NB4 (cell line): Measurements from ENCODE around the gene BBX.

ENCODE experiments used
- DNase-seq: peaks from one replicate; pipeline ENCODE4 v3.0.0; 2010; ENCODE audit warnings: low read depth
- H3K4me3 ChIP-seq: one replicate; pipeline ENCODE4 v1.5.1; 2011; ENCODE audit warnings: mild to moderate bottlenecking, low read depth, low read length, moderate library complexity
- MYC ChIP-seq: IDR thresholded peaks from 2 replicates; pipeline ENCODE4 v1.6.1; 2011; ENCODE audit warnings: low read depth, low read length
- POLR2A ChIP-seq: IDR thresholded peaks from 2 replicates; pipeline ENCODE4 v1.6.1; 2011; ENCODE audit warnings: mild to moderate bottlenecking; ENCODE audit not compliant: insufficient read length; ENCODE audit errors: extremely low read depth
- TF ChIP-seq, protein P1 (sequence below): IDR thresholded peaks from one replicate; pipeline ENCODE4 v1.5.1; 2012; ENCODE audit warnings: low read depth, low read length
- TF ChIP-seq, protein P2 (sequence below): IDR thresholded peaks from 2 replicates; pipeline ENCODE4 v1.6.1; 2011; ENCODE audit warnings: low read depth, low read length

The BBX gene

GRCh38 chr3:107545680-107546120 is 22.9 kb downstream of the BBX start:
- H3K4me3 ChIP-seq, result no peak overlapping the region
- DNase-seq, result no peak
- no peak for TF ChIP-seq MYC
- TF ChIP-seq POLR2A, result no peak
- TF ChIP-seq, protein P1, sequence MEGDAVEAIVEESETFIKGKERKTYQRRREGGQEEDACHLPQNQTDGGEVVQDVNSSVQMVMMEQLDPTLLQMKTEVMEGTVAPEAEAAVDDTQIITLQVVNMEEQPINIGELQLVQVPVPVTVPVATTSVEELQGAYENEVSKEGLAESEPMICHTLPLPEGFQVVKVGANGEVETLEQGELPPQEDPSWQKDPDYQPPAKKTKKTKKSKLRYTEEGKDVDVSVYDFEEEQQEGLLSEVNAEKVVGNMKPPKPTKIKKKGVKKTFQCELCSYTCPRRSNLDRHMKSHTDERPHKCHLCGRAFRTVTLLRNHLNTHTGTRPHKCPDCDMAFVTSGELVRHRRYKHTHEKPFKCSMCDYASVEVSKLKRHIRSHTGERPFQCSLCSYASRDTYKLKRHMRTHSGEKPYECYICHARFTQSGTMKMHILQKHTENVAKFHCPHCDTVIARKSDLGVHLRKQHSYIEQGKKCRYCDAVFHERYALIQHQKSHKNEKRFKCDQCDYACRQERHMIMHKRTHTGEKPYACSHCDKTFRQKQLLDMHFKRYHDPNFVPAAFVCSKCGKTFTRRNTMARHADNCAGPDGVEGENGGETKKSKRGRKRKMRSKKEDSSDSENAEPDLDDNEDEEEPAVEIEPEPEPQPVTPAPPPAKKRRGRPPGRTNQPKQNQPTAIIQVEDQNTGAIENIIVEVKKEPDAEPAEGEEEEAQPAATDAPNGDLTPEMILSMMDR, result no peak

GRCh38 chr3:107548601-107549000 is 25.8 kb downstream of the BBX start:
- no peak for DNase-seq
- no peak overlapping the region for H3K4me3 ChIP-seq
- TF ChIP-seq, protein P1, result no peak
- TF ChIP-seq POLR2A (no peak), MYC (no peak)
- TF ChIP-seq, protein P2, sequence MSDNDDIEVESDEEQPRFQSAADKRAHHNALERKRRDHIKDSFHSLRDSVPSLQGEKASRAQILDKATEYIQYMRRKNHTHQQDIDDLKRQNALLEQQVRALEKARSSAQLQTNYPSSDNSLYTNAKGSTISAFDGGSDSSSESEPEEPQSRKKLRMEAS, result no peak

- H3K4me3 ChIP-seq, result no peak overlapping the region
- TF ChIP-seq, protein P2, result no peak
- TF ChIP-seq MYC (no peak), POLR2A (no peak)
- TF ChIP-seq, protein P1, result no peak
- DNase-seq, result no peak
Observed at GRCh38 chr3:107555359-107555758, 32.6 kb downstream of the BBX start.

DNA sequence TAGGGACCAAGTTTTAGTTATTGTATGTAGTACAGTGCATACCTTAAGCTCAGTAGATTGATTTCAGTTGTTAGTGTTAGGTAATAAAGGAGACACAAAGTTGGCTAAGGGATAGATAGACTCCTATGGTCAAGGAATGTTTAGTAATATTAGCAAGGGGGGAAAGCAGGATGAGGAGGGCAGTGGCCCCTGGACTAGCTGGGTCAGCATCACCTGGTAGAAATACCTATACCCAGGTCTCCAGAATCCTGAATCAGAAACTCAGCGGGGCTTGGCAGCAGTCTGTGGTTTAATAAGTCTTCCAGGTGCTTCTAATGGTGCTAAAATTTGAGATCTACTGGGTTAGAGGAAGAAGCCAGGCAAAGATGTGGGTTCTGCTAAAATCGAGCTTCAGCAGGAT is 35.0 kb downstream of the BBX start:
- no peak for DNase-seq
- no peak for TF ChIP-seq POLR2A
- TF ChIP-seq MYC, result no peak
- TF ChIP-seq, protein P2, result no peak
- TF ChIP-seq, protein P1, result no peak
- no peak overlapping the region for H3K4me3 ChIP-seq

- no peak overlapping the region for H3K4me3 ChIP-seq
- DNase-seq, result no peak
- TF ChIP-seq POLR2A (no peak), MYC (no peak)
- TF ChIP-seq, protein P2, result no peak
- TF ChIP-seq, protein P1, result no peak
Observed at GRCh38 chr3:107560166-107560565, 37.4 kb downstream of the BBX start.

DNA sequence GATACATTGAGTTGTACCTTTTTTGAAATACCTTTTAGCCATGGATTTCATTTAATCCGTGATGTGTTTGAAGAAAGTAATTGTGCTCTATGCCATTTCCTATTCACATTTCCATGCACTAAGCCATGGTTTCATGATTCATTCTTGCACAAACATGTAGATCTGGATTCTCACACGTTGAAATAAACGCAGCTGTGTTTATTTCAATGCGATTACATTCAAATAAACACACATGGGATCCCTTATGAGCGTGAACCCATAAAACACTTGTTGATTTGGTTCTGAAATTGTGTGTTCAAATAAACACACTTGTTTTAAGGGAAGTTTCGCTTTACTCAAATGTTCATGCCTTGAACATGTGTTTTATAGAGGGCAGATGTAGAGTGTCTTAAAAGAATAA is 39.2 kb downstream of the BBX start:
- H3K4me3 ChIP-seq, result no peak overlapping the region
- no peak for TF ChIP-seq POLR2A
- no peak for TF ChIP-seq MYC
- TF ChIP-seq, protein P1, result no peak
- TF ChIP-seq, protein P2, result no peak
- DNase-seq, result no peak
